RKO (cell line): ENCODE results near the gene DEDD.

Experiments
- DNase-seq: peaks from one replicate; pipeline ENCODE4 v3.0.0-alpha.2; 2016; ENCODE audit warnings: low spot score

DEDD gene

DNA sequence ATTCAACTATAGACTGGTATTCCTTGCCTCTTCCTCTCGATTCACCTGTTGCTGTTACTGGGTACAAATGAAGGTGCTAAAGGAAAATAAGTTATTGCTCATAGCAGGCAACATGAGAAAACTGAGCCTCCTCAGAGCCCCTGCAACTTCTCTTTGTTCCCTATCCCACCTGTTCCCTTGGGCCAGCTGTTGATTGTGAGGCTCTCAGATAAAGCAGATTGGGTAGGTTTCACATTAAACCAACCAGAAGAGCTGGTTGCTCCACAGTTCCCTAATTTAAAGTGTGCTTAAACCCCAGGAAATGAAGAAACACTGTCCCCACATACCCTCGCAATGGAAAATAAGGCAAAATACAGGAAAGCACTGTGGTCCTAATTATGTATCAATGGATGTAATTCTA, 4.8 kb downstream of the DEDD start:
- DNase-seq = no peak

- DNase-seq = no peak
Observed at GRCh38 chr1:161122967-161123366, 9.5 kb downstream of the DEDD start.

DNA sequence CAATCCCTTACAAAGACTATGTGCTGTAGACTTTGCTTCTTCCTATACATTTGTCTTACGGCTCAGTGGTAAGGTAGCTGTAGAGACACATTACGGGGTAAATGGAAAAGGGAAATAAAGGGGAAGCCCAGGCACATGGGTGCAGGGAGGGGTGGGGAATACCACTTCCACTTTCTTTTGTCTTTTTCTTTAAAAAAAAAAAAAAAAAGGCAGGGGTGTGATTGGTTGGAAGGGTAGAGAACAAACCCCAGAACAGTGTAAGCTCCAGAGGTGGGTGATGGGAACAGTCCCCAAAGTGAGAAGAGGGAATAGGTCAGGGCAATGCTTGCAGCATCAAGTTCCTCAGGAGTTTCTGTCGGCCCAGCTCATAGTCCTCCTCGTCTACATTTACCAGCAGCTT, 10.6 kb downstream of the DEDD start:
- DNase-seq = no peak

- no peak for DNase-seq
Observed at GRCh38 chr1:161121042-161121650, 11.3 kb downstream of the DEDD start.

DNA sequence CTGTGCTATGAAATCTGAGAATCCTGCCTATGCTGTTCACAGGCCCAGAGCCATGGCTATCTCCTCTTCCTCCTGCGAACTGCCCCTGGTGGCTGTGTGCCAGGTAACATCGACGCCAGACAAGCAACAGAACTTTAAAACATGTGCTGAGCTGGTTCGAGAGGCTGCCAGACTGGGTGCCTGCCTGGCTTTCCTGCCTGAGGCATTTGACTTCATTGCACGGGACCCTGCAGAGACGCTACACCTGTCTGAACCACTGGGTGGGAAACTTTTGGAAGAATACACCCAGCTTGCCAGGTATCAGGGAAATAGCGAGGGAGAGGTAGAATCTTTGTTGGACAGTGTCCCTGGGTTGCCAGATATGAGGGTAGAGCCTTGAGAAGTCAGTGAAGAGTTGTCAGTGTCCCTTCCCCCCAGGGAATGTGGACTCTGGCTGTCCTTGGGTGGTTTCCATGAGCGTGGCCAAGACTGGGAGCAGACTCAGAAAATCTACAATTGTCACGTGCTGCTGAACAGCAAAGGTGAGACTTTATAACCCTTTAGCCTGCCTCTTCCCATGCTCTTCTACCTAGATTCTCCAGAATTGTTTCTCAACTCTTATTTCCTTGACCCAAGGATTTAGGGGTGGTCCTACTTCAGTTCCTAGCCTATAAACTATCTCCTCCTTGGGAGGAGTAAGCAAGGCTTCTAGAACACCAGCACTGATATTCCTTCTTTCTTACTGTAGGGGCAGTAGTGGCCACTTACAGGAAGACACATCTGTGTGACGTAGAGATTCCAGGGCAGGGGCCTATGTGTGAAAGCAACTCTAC, 13.2 kb downstream of the DEDD start:
- DNase-seq = peak; percentile 96

DNA sequence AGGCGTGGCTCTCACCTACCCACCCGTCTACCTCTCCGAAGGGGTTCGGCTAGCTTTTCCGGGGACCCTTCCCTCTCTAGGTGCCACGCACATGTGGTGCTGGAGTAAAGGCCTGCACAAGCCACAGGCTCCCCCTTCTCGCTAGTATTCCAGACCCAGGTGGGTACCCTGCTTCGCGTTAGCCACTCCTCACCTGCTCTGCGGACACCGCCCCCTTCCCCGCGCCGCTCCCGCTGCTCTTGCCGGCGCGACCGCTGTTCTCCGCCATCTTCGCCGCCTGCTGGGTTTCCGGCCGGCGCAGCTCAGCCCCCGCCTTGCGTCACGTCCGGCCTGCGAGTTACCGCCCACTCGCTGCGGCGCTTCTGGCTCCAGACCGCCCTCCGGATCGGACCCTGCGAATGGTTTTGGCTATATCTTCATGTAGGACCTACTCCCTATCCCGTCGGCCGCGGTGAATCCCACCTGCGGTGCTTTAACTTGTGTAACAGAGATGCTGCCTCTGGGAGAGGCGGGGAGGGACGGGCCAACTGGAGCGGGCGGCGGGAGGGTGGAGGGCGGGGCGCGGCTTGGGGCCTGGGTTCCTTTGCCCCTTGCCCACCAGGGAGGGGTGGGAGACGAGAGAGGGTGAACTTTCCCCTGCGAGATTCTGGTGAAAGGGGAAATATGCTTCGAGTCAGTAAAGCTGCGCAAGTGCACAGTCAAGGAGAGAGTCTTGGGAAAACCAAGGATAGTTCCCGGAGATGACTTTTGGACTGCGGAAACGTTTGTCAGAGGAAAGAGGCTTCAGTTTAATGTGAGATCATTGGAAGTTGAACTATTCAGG, 14.5 kb downstream of the DEDD start, which contains the start of the genes NIT1 and PFDN2:
Gene NIT1 (plus strand): TSS at position 347 of the 823 bp plus-strand sequence. CDS start 72 bp downstream, at position 419.
Gene PFDN2 (minus strand): TSS at position 279 of the 823 bp plus-strand sequence. CDS start 11 bp downstream, at position 268.
- DNase-seq = peak; percentile 94

DNA sequence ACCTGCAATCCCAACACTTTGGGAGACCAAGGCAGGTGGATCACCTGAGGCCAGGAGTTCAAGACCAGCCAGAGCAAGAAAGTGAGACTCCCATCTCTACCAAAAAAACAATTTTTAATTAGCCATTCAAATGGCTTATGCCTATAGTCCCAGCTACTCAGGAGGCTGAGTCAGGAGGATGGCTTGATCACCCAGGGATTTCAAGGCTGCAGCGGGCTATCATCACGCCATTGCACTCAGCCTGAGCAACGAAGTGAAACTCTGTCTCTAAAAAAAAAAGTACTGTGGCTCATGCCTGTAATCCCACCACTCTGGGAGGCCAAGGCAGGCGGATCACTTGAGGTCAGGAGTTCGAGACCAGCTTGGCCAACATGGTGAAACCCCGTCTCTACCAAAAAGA, 16.5 kb downstream of the DEDD start:
- DNase-seq = peak; percentile 74

DNA sequence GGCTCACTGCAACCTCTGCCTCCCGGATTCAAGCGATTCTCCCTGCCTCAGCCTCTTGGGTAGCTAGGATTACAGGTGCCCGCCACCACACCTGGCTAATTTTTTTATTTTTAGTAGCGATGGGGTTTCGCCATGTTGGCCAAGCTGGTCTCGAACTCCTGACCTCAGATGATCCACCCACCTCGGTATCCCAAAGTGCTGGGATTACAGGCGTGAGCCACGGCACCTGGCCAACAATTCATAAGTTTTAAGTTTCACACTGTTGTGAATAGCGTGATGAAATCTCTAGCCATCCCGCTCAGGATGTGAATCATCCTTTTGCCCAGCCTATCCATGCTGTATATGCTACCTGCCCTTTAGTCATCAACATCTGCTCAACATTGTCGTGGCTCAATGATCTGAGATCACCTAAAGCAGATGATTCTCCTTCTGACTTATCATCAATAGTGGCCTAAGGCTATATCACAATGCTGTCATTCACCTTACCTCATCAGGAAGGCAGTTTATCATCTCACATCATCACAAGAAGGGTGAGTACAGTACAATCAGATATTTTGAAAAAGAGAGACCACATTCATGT, 17.2 kb downstream of the DEDD start:
- DNase-seq = peak; percentile 100

- peak; percentile 58 for DNase-seq
Observed at GRCh38 chr1:161114556-161114955, 17.9 kb downstream of the DEDD start.

DNA sequence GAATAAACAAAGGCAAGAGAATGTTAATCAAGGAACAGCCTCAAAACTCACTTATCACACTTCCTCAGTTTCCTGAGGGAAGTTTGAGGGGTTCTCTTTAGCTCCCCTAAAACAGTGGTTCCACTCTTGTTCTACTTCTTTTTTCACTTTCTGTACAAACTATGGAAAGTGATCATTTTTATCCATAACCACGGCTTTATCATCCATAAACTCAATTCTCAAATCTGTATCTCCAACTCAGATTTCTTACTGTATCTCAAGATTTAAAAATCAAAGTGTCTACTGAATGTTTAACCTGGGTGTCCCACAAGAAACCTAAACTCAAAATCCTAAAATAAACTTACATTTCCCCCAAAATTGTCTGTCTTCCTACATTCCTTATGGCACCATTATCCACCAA, 18.6 kb downstream of the DEDD start:
- DNase-seq = no peak

DNA sequence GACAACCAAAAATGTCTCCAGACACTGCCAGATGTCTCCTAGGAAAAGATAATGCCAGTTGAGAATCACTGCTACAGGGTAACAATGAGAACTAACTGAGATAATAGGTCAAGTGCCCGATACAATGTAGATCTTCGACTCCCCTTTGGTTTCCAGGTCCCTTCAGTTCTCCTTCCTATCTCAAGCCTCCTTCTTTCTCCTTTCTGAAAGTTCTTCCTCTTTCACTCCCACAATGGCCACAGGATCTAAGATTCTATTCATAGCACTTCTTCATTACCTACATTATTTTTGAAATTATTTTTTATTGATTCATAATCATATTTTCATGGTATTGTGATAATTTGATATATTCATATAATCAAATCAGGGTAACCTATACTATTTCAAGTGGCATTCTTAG, 20.9 kb downstream of the DEDD start:
- DNase-seq = no peak

- no peak for DNase-seq
Observed at GRCh38 chr1:161111117-161111516, 21.4 kb downstream of the DEDD start.

DNA sequence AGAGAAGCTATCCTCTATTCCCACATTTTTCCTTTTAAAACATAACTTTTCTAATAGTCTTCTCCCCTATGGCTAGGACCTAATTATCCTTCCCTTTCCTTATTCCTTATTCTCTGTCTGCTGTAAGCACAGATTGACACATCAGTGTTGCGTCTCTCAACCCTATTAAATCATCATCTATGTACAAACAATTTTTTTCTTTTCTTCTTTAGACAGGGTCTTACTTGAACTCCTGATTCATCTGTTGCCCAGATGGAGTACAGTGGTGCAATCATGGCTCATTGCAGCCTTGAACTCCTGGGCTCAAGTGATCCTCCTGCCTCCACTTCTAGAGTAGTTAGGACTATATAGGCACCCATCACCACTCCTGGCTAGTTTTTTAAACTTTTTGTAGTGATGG, 26.0 kb downstream of the DEDD start:
- DNase-seq = no peak

GRCh38 chr1:161100556-161100955, 31.9 kb downstream of the DEDD start:
- DNase-seq = no peak

- DNase-seq = no peak
Observed at GRCh38 chr1:161099090-161099802, 33.2 kb downstream of the DEDD start.

DNA sequence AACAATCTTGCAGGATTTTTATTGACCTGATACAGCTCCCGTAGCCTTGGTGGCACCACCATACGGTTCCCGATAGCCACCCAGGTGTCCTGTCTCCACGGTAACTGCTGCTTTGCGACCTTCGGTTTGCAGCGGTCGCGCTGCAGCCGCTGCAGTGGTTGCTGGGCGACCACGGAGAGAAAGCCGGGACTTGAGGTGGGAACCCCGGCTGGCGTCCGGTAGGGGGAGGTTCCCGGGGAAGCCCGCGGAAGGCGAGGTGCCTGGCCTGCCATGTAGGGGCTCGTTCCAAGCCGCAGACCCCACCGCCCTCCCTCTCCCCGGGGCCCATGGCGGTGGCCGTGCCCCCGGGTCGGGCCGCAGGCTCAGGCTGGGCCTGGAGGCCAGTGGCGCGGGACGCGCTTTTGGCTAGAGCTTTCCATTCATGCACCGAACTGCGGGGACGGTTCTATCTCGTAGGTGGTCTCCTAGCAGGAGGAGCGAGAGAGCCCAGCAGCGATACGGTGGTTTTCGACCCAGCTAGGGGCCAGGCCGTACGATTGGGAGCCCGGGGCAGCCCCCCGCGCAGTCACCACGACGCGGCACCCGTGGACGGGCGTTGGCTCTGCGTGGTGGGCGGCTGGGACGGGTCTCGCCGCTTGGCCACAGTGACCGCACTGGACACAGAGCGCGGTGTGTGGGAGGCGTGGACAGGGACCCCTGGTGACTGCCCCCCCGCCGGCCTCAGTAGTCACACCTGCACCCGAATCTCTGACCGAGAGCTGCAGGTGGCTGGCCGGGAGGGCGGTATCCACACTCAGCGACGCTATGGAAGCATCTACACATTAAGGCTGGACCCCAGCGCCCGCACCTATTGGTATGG, 34.0 kb downstream of the DEDD start, which contains the start of gene KLHDC9:
Gene KLHDC9 (plus strand): TSS at position 152 of the 859 bp plus-strand sequence. CDS start 175 bp downstream, at position 327.
- DNase-seq = peak; percentile 72

GRCh38 chr1:161096530-161096929, 35.9 kb downstream of the DEDD start:
- DNase-seq = no peak

DNA sequence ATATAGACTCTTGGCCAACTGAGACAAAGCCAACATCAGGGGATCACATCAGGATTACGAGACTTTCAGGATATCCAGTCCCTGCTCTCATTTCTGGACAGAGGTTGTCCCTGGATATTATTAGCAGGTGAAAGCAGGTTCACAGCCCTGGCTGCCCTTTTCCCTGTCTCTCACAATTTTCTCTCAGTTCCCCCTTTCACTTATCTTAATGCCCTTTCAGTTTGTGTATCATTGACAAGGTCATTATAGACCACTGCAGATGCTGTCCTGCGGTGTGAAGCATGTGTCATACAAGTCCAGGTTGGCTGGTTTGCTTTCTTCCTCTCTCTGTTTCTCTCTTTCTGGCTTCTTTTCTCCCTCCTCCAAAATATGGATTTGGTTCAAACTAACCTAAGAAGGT, 36.5 kb downstream of the DEDD start:
- no peak for DNase-seq

GRCh38 chr1:161095230-161095629, 37.2 kb downstream of the DEDD start:
- no peak for DNase-seq

DNA sequence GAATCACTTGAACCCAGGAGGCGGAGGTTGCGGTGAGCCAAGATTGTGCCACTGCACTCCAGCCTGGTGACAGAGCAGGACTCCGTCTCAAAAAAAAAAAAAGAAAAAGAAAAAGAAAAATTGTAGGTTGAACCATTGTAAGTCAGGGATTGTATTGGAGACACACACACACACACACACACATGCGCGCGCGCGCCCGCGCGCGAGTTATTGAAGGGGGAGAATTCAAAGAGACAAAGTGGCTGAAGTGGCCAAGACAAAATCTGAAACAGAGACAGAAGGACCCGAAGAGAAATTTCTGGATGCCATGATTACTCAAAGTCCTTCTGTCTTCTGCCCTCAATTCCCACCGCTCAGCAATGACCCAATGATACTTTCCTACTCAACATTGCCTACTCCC, 38.0 kb downstream of the DEDD start:
- no peak for DNase-seq
